Mesothelial cell of epicardium (in vitro differentiated cells): Measurements from ENCODE around the gene ZNF195. TPM values are rescaled to one million over a fixed set of nuclear protein-coding genes. Genes with fewer than 3 reads are reported as not detected.
"Not testable (repeated sequence)": the region's sequence is repeated elsewhere in the genome, so short reads cannot be mapped to it uniquely, and the experiment has no call there.

Source experiments
- DNase-seq, 2 experiments: peaks; one replicate each; pipeline ENCODE4 v3.0.0; 2021; ENCODE audit warnings: low spot score in 2 of 2; ENCODE audit not compliant: unreplicated experiment in 2 of 2
- H3K27ac Mint-ChIP-seq: 2 replicates; pipeline ENCODE4 v1.8.0; 2021; ENCODE audit warnings: mixed read lengths
- H3K27me3 Mint-ChIP-seq: 2 replicates; pipeline ENCODE4 v1.8.0; 2021; ENCODE audit warnings: low read depth, mixed read lengths
- H3K36me3 Mint-ChIP-seq: 2 replicates; pipeline ENCODE4 v1.8.0; 2021; ENCODE audit warnings: mixed read lengths
- H3K4me1 Mint-ChIP-seq: 2 replicates; pipeline ENCODE4 v1.8.0; 2021; ENCODE audit warnings: mixed read lengths
- H3K4me3 Mint-ChIP-seq: 2 replicates; pipeline ENCODE4 v1.8.0; 2021; ENCODE audit warnings: mild to moderate bottlenecking, moderate library complexity, mixed read lengths
- H3K9me3 Mint-ChIP-seq: 2 replicates; pipeline ENCODE4 v1.8.0; 2021; ENCODE audit warnings: mixed read lengths
- total RNA-seq: library from RNA; stranded (reverse); gene quantifications from 3 replicates; pipeline ENCODE4 v1.2.1, GENCODE V29; 2021
- TF ChIP-seq, protein P1 (sequence below): fragments of 200-600 bp; sonication (generic); IDR thresholded peaks from one replicate; pipeline ENCODE4 v1.5.0; 2021; ENCODE audit warnings: antibody characterized with exemption; ENCODE audit not compliant: unreplicated experiment

Gene ZNF195
- 59.5 to 65.1 TPM (median 60.0 TPM) in 3 replicates for total RNA-seq

DNA sequence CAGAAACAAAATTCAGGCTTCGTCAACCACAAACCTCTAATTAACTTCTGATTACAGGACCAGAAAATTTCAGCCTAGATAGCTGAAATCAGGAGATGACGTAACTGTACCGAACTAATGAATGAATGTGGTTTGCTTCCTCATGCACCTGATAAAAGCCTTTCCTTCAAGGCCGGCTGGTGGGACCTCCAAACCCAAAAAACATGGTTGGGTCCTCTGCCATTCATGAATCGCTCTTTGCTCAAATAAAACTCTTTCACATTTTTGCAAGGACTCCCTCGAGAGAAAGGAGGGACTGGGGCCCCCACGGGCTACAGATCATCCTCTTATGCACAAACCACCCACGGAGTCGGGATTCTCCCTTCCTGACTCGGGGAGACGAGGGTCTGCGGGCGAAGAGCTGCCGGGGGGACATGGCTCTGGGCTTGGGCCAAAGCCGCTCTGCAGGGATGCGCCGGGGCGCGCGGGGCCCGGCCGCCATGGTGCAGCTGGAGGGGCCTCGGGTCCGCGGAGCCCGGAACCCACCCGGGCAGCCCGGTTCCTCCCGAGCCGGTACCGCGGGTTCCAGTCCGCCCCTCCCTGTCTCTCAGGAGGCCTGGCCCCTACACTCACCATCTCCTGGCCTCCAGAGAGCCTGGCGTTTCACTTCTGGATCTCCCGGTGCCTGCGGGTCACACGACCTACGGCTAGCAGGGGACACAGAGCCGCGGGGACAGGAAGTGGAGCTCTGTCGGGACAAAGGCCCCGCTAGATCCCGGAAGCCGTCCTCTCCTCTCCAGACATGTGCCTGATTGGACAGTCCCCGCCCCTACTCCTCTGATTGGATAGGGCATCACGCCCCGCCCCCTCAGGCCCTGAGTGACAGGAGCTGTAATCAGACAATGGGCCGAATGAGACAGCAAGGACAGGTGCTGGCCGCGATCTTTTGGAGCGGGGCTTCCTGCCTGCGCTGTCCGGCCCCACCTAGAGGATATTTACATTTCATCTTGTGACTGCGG lies at the start of gene ZNF195:
Gene ZNF195 (minus strand): TSS at position 721 of the 998 bp plus-strand sequence. CDS start 106 bp downstream, at position 615.
- Mint-ChIP-seq H3K36me3 (peaks cover 29% of the 10 kb centered on the region), H3K4me1 (peaks cover 55% of the 10 kb centered on the region), H3K27me3 (no peaks in the 10 kb centered on the region), H3K4me3 (peak within 1 kb of the TSS; percentile 99), H3K27ac (peak within 1 kb of the TSS; percentile 99), H3K9me3 (peaks cover 4% of the 10 kb centered on the region)
- peak; percentile 92 to 98 for DNase-seq
- TF ChIP-seq, protein P1, sequence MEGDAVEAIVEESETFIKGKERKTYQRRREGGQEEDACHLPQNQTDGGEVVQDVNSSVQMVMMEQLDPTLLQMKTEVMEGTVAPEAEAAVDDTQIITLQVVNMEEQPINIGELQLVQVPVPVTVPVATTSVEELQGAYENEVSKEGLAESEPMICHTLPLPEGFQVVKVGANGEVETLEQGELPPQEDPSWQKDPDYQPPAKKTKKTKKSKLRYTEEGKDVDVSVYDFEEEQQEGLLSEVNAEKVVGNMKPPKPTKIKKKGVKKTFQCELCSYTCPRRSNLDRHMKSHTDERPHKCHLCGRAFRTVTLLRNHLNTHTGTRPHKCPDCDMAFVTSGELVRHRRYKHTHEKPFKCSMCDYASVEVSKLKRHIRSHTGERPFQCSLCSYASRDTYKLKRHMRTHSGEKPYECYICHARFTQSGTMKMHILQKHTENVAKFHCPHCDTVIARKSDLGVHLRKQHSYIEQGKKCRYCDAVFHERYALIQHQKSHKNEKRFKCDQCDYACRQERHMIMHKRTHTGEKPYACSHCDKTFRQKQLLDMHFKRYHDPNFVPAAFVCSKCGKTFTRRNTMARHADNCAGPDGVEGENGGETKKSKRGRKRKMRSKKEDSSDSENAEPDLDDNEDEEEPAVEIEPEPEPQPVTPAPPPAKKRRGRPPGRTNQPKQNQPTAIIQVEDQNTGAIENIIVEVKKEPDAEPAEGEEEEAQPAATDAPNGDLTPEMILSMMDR: no peak

GRCh38 chr11:3428076-3428475 lies 49.1 kb upstream of the ZNF195 start:
- peaks cover 46% of the 10 kb centered on the region for H3K27me3 Mint-ChIP-seq
- not testable (repeated sequence) for H3K4me3 Mint-ChIP-seq, DNase-seq, H3K27ac Mint-ChIP-seq, H3K9me3 Mint-ChIP-seq, H3K36me3 Mint-ChIP-seq
- H3K4me1 Mint-ChIP-seq: peaks cover 15% of the 10 kb centered on the region

- peaks cover 46% of the 10 kb centered on the region for H3K27me3 Mint-ChIP-seq
- H3K4me1 Mint-ChIP-seq: peaks cover 19% of the 10 kb centered on the region
- H3K36me3 Mint-ChIP-seq, H3K27ac Mint-ChIP-seq, H3K4me3 Mint-ChIP-seq, H3K9me3 Mint-ChIP-seq, DNase-seq: not testable (repeated sequence)
These were observed 47.6 kb upstream of the ZNF195 start for GRCh38 chr11:3426541-3426940.

- not testable (repeated sequence) for H3K9me3 Mint-ChIP-seq, DNase-seq, H3K36me3 Mint-ChIP-seq, H3K27ac Mint-ChIP-seq
- peaks cover 14% of the 10 kb centered on the region for H3K4me1 Mint-ChIP-seq
- peak overlapping the region; percentile 83 for H3K4me3 Mint-ChIP-seq
- H3K27me3 Mint-ChIP-seq: peaks cover 33% of the 10 kb centered on the region
These were observed 45.0 kb upstream of the ZNF195 start for GRCh38 chr11:3423928-3424327.

DNA sequence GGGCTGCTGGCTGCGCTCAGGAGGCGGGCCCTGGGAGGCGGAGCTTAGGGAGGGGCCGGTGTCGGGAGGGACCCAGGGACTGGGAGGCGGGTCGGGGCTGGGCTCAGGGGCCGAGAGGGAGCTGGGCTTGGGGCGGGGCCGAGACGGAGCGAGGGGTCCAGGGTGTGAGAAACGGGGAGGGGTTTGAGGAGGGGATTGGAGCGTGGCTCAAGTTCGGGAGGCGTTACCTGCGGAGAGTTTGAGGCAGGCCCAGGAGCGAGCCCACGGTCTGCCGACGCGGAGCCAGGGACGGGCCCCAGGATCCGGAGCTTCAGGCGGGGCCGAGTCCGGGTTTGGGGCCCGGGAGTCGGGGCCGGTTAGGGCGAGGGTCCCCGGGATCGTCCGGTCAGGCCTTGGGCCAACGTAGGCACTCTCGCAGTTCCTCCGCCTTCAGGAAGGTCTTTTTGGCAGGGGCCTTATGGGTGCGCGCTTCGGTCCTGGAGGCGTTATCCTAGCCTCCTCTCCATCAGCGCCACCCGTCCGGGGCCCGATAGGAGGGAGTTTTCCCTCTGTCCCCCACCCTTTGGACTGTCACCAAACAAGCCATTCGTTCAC lies 44.3 kb upstream of the ZNF195 start:
- Mint-ChIP-seq H3K4me1 (peaks cover 14% of the 10 kb centered on the region), H3K4me3 (peak overlapping the region; percentile 83), H3K27me3 (peaks cover 26% of the 10 kb centered on the region), H3K27ac (peak overlapping the region; percentile 39)
- H3K36me3 Mint-ChIP-seq, H3K9me3 Mint-ChIP-seq: not testable (repeated sequence)
- peak in 1 of 2 experiments; percentile 54 for DNase-seq

- Mint-ChIP-seq H3K27ac (peak overlapping the region; percentile 88), H3K27me3 (peaks cover 21% of the 10 kb centered on the region), H3K4me3 (peak overlapping the region; percentile 83), H3K4me1 (peaks cover 14% of the 10 kb centered on the region)
- H3K9me3 Mint-ChIP-seq, H3K36me3 Mint-ChIP-seq: not testable (repeated sequence)
- DNase-seq: peak; percentile 94 to 98
These were observed 43.6 kb upstream of the ZNF195 start for GRCh38 chr11:3422380-3423137.

DNA sequence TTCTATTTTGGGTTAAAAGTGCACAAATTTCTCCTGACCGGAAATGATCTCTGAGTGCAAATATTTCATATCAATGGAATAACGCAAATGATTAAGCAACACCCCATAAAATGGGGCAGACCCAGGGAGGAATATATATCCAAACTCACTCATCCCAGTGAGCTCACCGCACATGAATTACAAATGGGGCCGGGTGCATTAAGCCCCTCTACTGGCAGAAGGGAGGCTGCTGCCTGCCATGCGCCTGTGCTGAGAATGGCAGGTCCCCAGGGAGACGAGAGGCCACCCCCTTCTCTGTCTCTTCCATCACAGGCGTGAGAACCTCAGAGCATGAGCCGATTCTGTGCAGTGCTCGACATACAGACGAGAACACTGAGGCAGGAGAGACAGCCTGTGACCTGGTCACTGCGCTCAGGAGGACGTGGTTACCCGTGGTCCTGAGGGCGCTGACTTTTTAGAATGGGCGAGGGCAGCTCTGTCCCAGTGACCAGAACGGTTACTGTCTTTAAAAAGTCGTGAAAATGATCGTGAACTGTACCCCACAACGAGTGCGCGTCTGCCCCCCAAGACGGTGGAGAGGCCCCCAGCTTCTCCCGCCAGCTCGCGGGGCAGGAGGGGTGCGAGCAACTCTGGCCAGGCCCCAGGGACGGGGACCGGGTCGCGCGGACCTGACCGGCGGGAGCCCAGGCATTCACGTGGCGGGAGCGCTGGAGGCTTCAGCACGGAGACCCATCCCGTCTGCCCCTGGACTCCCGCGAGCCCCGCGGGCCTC lies 42.8 kb upstream of the ZNF195 start:
- Mint-ChIP-seq H3K4me1 (peaks cover 14% of the 10 kb centered on the region), H3K27me3 (peaks cover 21% of the 10 kb centered on the region), H3K27ac (peak overlapping the region; percentile 47), H3K4me3 (peak overlapping the region; percentile 83)
- H3K36me3 Mint-ChIP-seq, H3K9me3 Mint-ChIP-seq, DNase-seq: not testable (repeated sequence)

DNA sequence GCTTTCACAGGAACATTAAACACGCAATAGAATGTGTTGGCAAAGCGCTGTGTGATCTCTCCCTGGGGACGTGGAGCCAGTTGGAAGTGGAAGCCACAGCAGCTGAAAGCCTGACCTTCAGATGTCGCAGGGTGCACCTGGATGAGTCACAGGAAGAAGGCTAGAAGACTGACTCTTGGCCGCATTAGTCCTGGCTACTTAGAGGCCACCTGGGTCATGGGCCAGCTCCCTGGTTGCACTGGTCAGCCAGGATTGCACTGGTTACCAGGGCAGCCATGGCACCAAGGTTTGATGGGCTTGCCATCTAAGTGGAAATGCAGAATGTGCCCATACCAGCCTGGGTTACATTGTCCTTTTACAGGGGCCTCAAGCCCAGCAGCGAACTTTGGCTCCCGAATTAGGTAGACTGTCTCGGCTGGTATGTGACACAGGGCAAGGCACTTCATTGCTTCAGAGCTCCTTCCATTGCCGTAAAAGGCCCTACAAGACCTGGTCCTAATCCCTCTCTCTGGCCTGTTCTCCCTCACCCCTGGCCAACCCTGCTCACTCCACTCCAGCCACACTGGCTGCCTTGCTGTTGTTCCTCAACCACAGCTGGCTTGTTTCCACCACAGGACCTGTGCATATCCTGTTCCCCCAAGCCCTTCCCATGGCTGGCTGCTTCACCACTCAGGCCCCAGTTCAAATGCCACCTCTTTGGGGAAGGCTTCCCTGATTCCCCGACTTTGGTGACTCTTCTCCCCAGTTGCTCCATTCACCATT lies 41.5 kb upstream of the ZNF195 start:
- Mint-ChIP-seq H3K4me1 (peaks cover 14% of the 10 kb centered on the region), H3K27me3 (peaks cover 11% of the 10 kb centered on the region)
- H3K27ac Mint-ChIP-seq, H3K4me3 Mint-ChIP-seq, DNase-seq, H3K9me3 Mint-ChIP-seq, H3K36me3 Mint-ChIP-seq: not testable (repeated sequence)

DNA sequence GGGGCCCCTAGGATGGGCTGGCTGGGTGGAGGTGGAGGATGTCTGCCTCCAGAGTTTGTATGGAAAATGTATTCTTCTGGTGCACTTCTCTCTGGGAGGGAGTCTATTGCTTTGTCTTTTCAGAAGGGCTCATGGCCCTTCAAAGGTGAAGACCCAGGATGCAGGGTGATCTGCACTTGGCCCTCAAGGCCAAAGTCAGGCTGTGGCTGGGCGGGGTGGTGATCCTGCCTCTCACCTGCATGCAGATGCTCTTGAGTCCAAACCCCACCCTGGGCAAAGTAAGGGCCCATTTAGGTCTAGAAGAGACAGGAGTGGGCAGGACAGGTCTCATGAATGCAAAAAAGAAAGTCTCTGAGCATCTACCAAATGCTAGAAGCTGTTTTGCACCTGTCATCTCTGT lies 40.5 kb upstream of the ZNF195 start:
- not testable (repeated sequence) for DNase-seq, H3K27ac Mint-ChIP-seq, H3K9me3 Mint-ChIP-seq, H3K4me3 Mint-ChIP-seq, H3K36me3 Mint-ChIP-seq, H3K27me3 Mint-ChIP-seq
- H3K4me1 Mint-ChIP-seq: peaks cover 14% of the 10 kb centered on the region

- H3K36me3 Mint-ChIP-seq, H3K27me3 Mint-ChIP-seq, H3K4me1 Mint-ChIP-seq, H3K4me3 Mint-ChIP-seq, H3K9me3 Mint-ChIP-seq, H3K27ac Mint-ChIP-seq: not testable (repeated sequence)
- DNase-seq: peak in 1 of 2 experiments; percentile 68
These were observed 38.1 kb upstream of the ZNF195 start for GRCh38 chr11:3417047-3417446.

DNA sequence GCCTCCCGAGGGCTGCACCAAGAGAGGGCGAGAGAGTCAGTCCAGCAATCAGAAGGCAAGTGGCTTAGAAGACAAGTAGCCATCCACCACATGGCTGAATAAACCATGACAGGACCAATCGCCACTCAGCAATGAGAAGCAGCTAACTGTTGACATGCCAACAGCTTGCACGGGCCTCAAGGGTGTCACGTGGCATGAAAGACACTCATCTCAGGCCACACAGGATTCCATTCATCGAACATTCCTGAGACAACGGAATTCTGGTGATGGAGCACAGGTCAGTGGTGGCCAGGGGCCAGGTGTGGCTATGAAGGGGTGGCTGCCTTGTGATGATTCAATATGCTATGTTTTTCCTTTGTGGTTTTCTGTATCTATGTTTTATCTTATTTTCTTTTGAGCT lies 36.4 kb upstream of the ZNF195 start:
- not testable (repeated sequence) for H3K4me3 Mint-ChIP-seq, H3K36me3 Mint-ChIP-seq, H3K4me1 Mint-ChIP-seq, H3K27me3 Mint-ChIP-seq, DNase-seq, H3K9me3 Mint-ChIP-seq, H3K27ac Mint-ChIP-seq
